GM12891 (cell line): Measurements from ENCODE around the gene RIN3.

Experiments
- PAX5 ChIP-seq: IDR thresholded peaks from 2 replicates; pipeline ENCODE4 v1.6.1; 2011; ENCODE audit warnings: low read length, moderate library complexity, mild to moderate bottlenecking; ENCODE audit not compliant: insufficient read depth, severe bottlenecking
- POLR2A ChIP-seq: IDR thresholded peaks from 2 replicates; pipeline ENCODE4 v1.6.1; 2011; ENCODE audit warnings: low read depth, low read length, control low read depth
- POLR2AphosphoS5 ChIP-seq: IDR thresholded peaks from 2 replicates; pipeline ENCODE4 v1.6.1; 2011; ENCODE audit warnings: low read depth, low read length, control low read depth
- POU2F2 ChIP-seq: IDR thresholded peaks from 2 replicates; pipeline ENCODE4 v1.6.1; 2011; ENCODE audit warnings: low read depth, mild to moderate bottlenecking, control low read depth, low read length, moderate library complexity
- SPI1 ChIP-seq: IDR thresholded peaks from 2 replicates; pipeline ENCODE4 v1.6.1; 2011; ENCODE audit warnings: low read depth, low read length, control low read depth
- TAF1 ChIP-seq: IDR thresholded peaks from 2 replicates; pipeline ENCODE4 v1.6.1; 2011; ENCODE audit warnings: low read depth, low read length, control low read depth

DNA sequence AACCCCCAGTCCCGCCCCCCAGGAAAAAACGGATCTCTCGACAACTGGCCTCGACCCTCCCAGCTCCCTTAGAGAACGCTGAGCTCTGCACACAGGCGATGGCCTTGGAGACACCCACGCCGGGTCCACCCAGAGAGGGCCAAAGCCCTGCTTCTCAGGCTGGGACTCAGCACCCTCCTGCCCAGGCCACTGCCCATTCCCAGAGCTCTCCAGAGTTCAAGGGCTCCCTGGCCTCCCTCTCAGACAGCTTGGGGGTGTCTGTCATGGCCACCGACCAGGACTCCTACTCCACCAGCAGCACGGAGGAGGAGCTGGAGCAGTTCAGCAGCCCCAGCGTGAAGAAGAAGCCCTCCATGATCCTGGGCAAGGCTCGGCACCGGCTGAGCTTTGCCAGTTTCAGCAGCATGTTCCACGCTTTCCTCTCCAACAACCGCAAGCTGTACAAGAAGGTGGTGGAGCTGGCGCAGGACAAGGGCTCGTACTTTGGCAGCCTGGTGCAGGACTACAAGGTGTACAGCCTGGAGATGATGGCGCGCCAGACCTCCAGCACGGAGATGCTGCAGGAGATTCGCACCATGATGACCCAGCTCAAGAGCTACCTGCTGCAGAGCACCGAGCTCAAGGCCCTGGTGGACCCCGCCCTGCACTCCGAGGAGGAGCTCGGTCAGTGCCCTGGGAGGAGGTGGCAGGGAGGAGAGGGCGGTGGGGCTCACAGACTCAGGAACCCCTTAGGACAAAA is 139.0 kb downstream of the RIN3 start:
- TF ChIP-seq TAF1: no peak
- peak; percentile 22; the same call in 1 of the 2 replicates for TF ChIP-seq POLR2A
- no peak for TF ChIP-seq SPI1
- no peak; the same call in 1 of the 2 replicates for TF ChIP-seq POLR2AphosphoS5
- no peak for TF ChIP-seq POU2F2
- no peak for TF ChIP-seq PAX5
